Body of pancreas (tissue), 4 donors: ENCODE results near the gene MAX. TPM values are rescaled to one million over a fixed set of nuclear protein-coding genes. Genes with fewer than 3 reads are reported as not detected.

Source experiments
- ATAC-seq: fragments of 150-250 bp; one replicate; pipeline ENCODE4 v1.9.1; 2016
- DNase-seq, 4 donors: peaks; one replicate each; pipeline ENCODE4 v3.0.0-alpha.2; 2019
- H3K27ac ChIP-seq, 4 donors: fragments of 200-600 bp; sonication (generic); 1 replicate in 3 of 4; 2 replicates in 1 of 4; pipeline versions ENCODE4 v1.5.1 to v1.6.1; 2016 to 2019; ENCODE audit warnings: mild to moderate bottlenecking in 1 of 4, mixed read lengths in 1 of 4, moderate library complexity in 1 of 4
- H3K27me3 ChIP-seq, 2 donors: fragments of 200-600 bp; sonication (generic); one replicate each; pipeline ENCODE4 v1.6.0; 2016; ENCODE audit warnings: mild to moderate bottlenecking in 1 of 2
- H3K36me3 ChIP-seq, 2 donors: fragments of 200-600 bp; sonication (generic); replicated peaks in 1 of 2; 2 replicates each; pipeline ENCODE4 v1.5.1; 2016; ENCODE audit warnings: low read depth in 2 of 2; ENCODE audit not compliant: insufficient read depth in 1 of 2
- H3K4me1 ChIP-seq: fragments of 200-600 bp; sonication (generic); one replicate; pipeline ENCODE4 v1.6.0; 2016
- H3K4me3 ChIP-seq, 2 donors: fragments of 200-600 bp; sonication (generic); 1 replicate in 1 of 2; 2 replicates in 1 of 2; pipeline ENCODE4 v1.5.1; 2016 to 2019
- H3K9me3 ChIP-seq, 3 donors: fragments of 200-600 bp; sonication (generic); 1 replicate in 2 of 3; 2 replicates in 1 of 3; pipeline ENCODE4 v1.5.1; 2016
- CTCF ChIP-seq, 7 experiments: fragments of 450-650 bp in 4 of 7; fragments of 200-600 bp in 3 of 7; sonication (generic) in 3 of 7; IDR thresholded peaks; one replicate each; pipeline ENCODE4 v1.5.1; 2016 to 2019; ENCODE audit warnings: antibody characterized with exemption in 7 of 7
- POLR2A ChIP-seq, 3 donors: fragments of 450-650 bp; IDR thresholded peaks; one replicate each; pipeline ENCODE4 v1.6.1; 2016; ENCODE audit warnings: antibody characterized with exemption in 3 of 3, mild to moderate bottlenecking in 2 of 3
- WGBS, 2 donors: methylation state at CpG; one replicate each; pipeline ENCODE4 v1.1.5; 2017; 5-methylcytosine and 5-hydroxymethylcytosine counted together
- intact Hi-C: fragments of 100-400 bp; cut with DNase I; formaldehyde crosslinking; loops from one replicate; pipeline ENCODE4 v1.15.1; 2023
- total RNA-seq, 2 donors: library from RNA; depleted of rRNA; stranded (reverse); fragments of >200 nt; gene quantifications; one replicate each; pipeline ENCODE4 v1.1.0, GENCODE V29; 2016

MAX gene
- total RNA-seq, 2 donors from 2014 or later, result 28.8 to 30.0 TPM

DNA sequence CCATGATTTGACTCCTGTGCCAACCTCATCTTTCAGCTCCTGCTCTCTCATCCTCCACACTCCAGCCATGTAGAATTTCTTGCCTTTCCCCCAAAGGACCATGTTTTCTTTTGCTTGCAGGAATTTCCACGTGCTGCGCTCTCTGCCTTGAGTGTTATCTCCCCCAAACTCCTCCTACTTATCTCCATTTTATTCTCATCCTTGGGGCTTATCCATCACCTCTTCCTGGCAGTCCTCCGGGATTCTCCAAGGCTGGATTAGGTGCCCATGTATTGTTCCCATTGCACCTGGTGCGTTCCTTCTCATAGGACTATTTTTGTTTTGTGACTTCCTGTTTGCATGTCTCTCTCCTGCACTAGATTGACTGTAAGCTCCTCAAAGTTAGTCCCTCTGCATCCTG is 7.0 kb upstream of the MAX start:
- H3K9me3 ChIP-seq, result no peaks in the 10 kb centered on the region
- no peak overlapping the region for H3K27ac ChIP-seq
- TF ChIP-seq POLR2A (IDR thresholded peaks at IDR 0.05) (no peak), CTCF (IDR thresholded peaks at IDR 0.05) (no peak)
- H3K27me3 ChIP-seq, result no peaks in the 10 kb centered on the region
- no peak overlapping the region for H3K4me3 ChIP-seq
- DNase-seq, result no peak
- intact Hi-C loops, result no loop called here
- no peaks in the 10 kb centered on the region for H3K4me1 ChIP-seq
- no peaks in the 10 kb centered on the region for H3K36me3 ChIP-seq
- no peak for ATAC-seq
- 79 to 81% methylated on average over 4 of the region's 4 CpGs for WGBS, 2 donors

DNA sequence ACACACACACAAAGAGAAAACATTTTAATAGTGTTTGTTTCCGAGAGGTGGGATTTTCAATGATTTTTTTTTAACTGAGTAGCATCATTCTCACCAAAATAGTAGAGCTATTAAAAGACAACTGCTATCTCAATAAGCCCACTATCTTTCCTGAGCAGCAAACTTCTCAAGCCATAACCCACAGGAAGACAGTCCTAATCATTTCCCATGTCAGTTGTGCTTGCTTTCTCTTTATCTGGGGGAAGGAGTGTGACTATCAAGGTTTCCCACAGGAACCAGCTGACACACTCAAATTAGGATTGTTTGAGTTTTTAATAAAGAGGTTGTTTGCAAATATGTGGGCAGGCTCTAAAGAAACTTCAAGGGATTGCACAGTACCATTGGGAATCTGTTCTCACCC is 4.9 kb upstream of the MAX start:
- H3K27ac ChIP-seq, result no peak overlapping the region
- no peak for TF ChIP-seq POLR2A (IDR thresholded peaks at IDR 0.05)
- TF ChIP-seq CTCF (IDR thresholded peaks at IDR 0.05), result no peak
- no peak overlapping the region for H3K4me3 ChIP-seq
- intact Hi-C loops, result no loop called here
- WGBS, 2 donors, result 81% methylated on average over 1 of the region's 1 CpG
- no peaks in the 10 kb centered on the region for H3K9me3 ChIP-seq
- H3K36me3 ChIP-seq, result no peaks in the 10 kb centered on the region
- DNase-seq (no peak), ATAC-seq (no peak)
- no peaks in the 10 kb centered on the region for H3K27me3 ChIP-seq
- H3K4me1 ChIP-seq, result peaks cover 5% of the 10 kb centered on the region

DNA sequence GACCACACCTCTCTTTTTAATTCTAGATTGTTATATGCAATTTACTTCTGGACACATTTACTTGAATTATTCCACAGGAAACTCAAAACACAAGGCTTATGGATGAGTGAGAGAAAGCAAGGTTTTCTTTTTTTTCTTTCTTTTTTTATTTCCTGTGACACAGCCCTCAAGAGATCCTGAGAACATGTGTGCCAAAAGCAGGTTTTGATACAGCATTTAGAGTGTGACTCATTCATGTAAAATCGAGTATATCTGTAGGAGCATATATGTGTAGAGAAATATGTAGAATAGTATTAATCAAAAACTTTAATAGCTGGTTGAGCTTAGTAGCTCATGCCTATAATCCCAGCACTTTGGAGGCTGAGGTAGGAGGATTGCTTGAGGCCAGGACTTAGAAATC is 4.4 kb upstream of the MAX start:
- intact Hi-C loops, result no loop called here

GRCh38 chr14:65106316-65106715 is 4.0 kb upstream of the MAX start:
- WGBS, 2 donors, result 84 to 91% methylated on average over 4 of the region's 4 CpGs
- intact Hi-C loops, result no loop called here
- ATAC-seq (no peak), DNase-seq (no peak)
- Histone ChIP-seq H3K9me3 (no peaks in the 10 kb centered on the region), H3K27me3 (no peaks in the 10 kb centered on the region), H3K27ac (no peak overlapping the region), H3K4me1 (peaks cover 5% of the 10 kb centered on the region), H3K4me3 (no peak overlapping the region), H3K36me3 (no peaks in the 10 kb centered on the region)
- TF ChIP-seq CTCF (IDR thresholded peaks at IDR 0.05), result no peak
- no peak for TF ChIP-seq POLR2A (IDR thresholded peaks at IDR 0.05)

More for the DNA sequence above, 4.4 kb upstream of the MAX start:
- H3K9me3 ChIP-seq, result no peaks in the 10 kb centered on the region
- DNase-seq (no peak), ATAC-seq (no peak)
- H3K36me3 ChIP-seq, result no peaks in the 10 kb centered on the region
- TF ChIP-seq POLR2A (IDR thresholded peaks at IDR 0.05) (no peak), CTCF (IDR thresholded peaks at IDR 0.05) (no peak)
- no peak overlapping the region for H3K4me3 ChIP-seq
- H3K27ac ChIP-seq, result no peak overlapping the region
- peaks cover 5% of the 10 kb centered on the region for H3K4me1 ChIP-seq
- 48 to 58% methylated on average over 1 of the region's 1 CpG for WGBS, 2 donors
- H3K27me3 ChIP-seq, result no peaks in the 10 kb centered on the region

GRCh38 chr14:65104791-65105190 is 2.5 kb upstream of the MAX start:
- no peak for DNase-seq
- WGBS, 2 donors, result 93 to 94% methylated on average over 3 of the region's 3 CpGs
- Histone ChIP-seq H3K27me3 (no peaks in the 10 kb centered on the region), H3K4me1 (peaks cover 15% of the 10 kb centered on the region), H3K27ac (no peak overlapping the region), H3K36me3 (no peaks in the 10 kb centered on the region), H3K9me3 (no peaks in the 10 kb centered on the region), H3K4me3 (no peak overlapping the region)
- ATAC-seq, result no peak
- TF ChIP-seq POLR2A (IDR thresholded peaks at IDR 0.05) (no peak), CTCF (IDR thresholded peaks at IDR 0.05) (no peak)
- intact Hi-C loops, result no loop called here
